H1 (cell line): ENCODE data around the gene CCSER2. TPM values are rescaled to one million over a fixed set of nuclear protein-coding genes. Genes with fewer than 3 reads are reported as not detected.

Experiments
- CTCF ChIA-PET: fragments of 300-600 bp; sonication (Branson Sonifier 250); formaldehyde crosslinking; loops from one replicate; lab custom pipeline; 2021; ENCODE audit not compliant: partially characterized antibody; lab: Charles Lee
- POLR2A ChIA-PET: fragments of 300-600 bp; sonication (Branson Sonifier 250); formaldehyde crosslinking; loops from one replicate; lab custom pipeline; 2021; ENCODE audit warnings: inconsistent platforms; ENCODE audit not compliant: partially characterized antibody; lab: Charles Lee
- DNase-seq, 2 experiments: peaks; one replicate each; pipeline versions ENCODE4 v3.0.0 to v3.0.0-alpha.2; 2010 to 2022; ENCODE audit warnings: low spot score in 2 of 2, low read depth in 1 of 2, mixed read lengths in 1 of 2
- FAIRE-seq: peaks from 2 replicates; lab custom pipeline; 2011; peaks lifted over from hg19 to GRCh38; lab: Jason Lieb, UNC
- H2AFZ ChIP-seq: 2 replicates; pipeline ENCODE4 v1.8.1; 2012; ENCODE audit warnings: low read length, inconsistent platforms
- H2AK5ac ChIP-seq: 2 replicates; pipeline ENCODE4 v1.6.1; 2013; ENCODE audit warnings: low read depth, low read length
- H2BK120ac ChIP-seq: replicated peaks from 2 replicates; pipeline ENCODE3; 2013; ENCODE audit warnings: low read depth, low read length, inconsistent platforms
- H2BK12ac ChIP-seq: 2 replicates; pipeline ENCODE4 v1.6.1; 2013; ENCODE audit warnings: low read depth, low read length
- H2BK15ac ChIP-seq: 2 replicates; pipeline ENCODE4 v1.6.1; 2013; ENCODE audit warnings: low read length
- H2BK20ac ChIP-seq: 2 replicates; pipeline ENCODE4 v1.6.1; 2013; ENCODE audit warnings: low read length
- H2BK5ac ChIP-seq: 2 replicates; pipeline ENCODE4 v1.6.1; 2013; ENCODE audit warnings: low read depth, low read length
- H3K14ac ChIP-seq: 2 replicates; pipeline ENCODE4 v1.6.1; 2013; ENCODE audit warnings: inconsistent platforms; ENCODE audit not compliant: insufficient read length
- H3K18ac ChIP-seq: 2 replicates; pipeline ENCODE4 v1.6.1; 2013; ENCODE audit warnings: low read length; ENCODE audit errors: extremely low read depth
- H3K23ac ChIP-seq: 2 replicates; pipeline ENCODE4 v1.6.1; 2013; ENCODE audit warnings: inconsistent platforms; ENCODE audit not compliant: insufficient read length
- H3K23me2 ChIP-seq: 2 replicates; pipeline ENCODE4 v1.6.1; 2013; ENCODE audit warnings: low read depth, low read length
- H3K27ac ChIP-seq: 2 replicates; pipeline ENCODE4 v1.6.1; 2011; ENCODE audit warnings: low read depth, low read length, inconsistent platforms
- H3K27me3 ChIP-seq, 4 experiments: replicated peaks in 1 of 4; 1 replicate in 1 of 4; 2 replicates in 3 of 4; pipeline versions ENCODE4 v1.6.1 to v1.8.1; 2011 to 2013; ENCODE audit warnings: low read length in 3 of 4, mild to moderate bottlenecking in 3 of 4, inconsistent platforms in 2 of 4, mixed read lengths in 2 of 4, moderate library complexity in 1 of 4; ENCODE audit not compliant: control insufficient read depth in 3 of 4, insufficient read depth in 3 of 4; ENCODE audit errors: extremely low read depth in 1 of 4
- H3K36me3 ChIP-seq, 4 experiments: 2 replicates each; pipeline versions ENCODE4 v1.6.1 to v1.8.1; 2011 to 2013; ENCODE audit warnings: mild to moderate bottlenecking in 4 of 4, low read length in 3 of 4, moderate library complexity in 2 of 4, control low read depth in 1 of 4, inconsistent platforms in 1 of 4; ENCODE audit not compliant: insufficient read depth in 4 of 4, control insufficient read depth in 2 of 4
- H3K4ac ChIP-seq: replicated peaks from 2 replicates; pipeline ENCODE3; 2013; ENCODE audit warnings: low read length, low read depth, mixed read lengths, inconsistent platforms; ENCODE audit not compliant: insufficient read length
- H3K4me1 ChIP-seq, 4 experiments: replicated peaks in 1 of 4; 1 replicate in 1 of 4; 2 replicates in 3 of 4; pipeline versions ENCODE4 v1.6.1 to v1.8.1; 2011 to 2013; ENCODE audit warnings: low read length in 3 of 4, inconsistent platforms in 2 of 4, mixed read lengths in 1 of 4; ENCODE audit not compliant: insufficient read depth in 4 of 4, control insufficient read depth in 3 of 4
- H3K4me2 ChIP-seq, 2 experiments: 2 replicates each; pipeline versions ENCODE4 v1.6.1 to v1.8.1; 2011 to 2013; ENCODE audit warnings: low read depth in 2 of 2, low read length in 2 of 2, control low read depth in 1 of 2, inconsistent platforms in 1 of 2, mild to moderate bottlenecking in 1 of 2; ENCODE audit not compliant: insufficient read depth in 1 of 2
- H3K4me3 ChIP-seq, 4 experiments: fragments of 200-600, 300-600 bp in 1 of 4; sonication (generic), shearing (Covaris generic), sonication (Bioruptor Twin) in 1 of 4; 2 replicates each; pipeline versions ENCODE4 v1.5.1 to v1.8.1; 2011 to 2016; ENCODE audit warnings: low read length in 4 of 4, low read depth in 3 of 4, control low read depth in 2 of 4, inconsistent platforms in 2 of 4, mild to moderate bottlenecking in 2 of 4, mixed read lengths in 1 of 4, moderate library complexity in 1 of 4; ENCODE audit not compliant: insufficient read depth in 2 of 4; ENCODE audit errors: extremely low read depth in 1 of 4
- H3K56ac ChIP-seq: replicated peaks from 2 replicates; pipeline ENCODE3; 2013; ENCODE audit warnings: low read depth, mild to moderate bottlenecking, mixed read lengths, low read length, inconsistent platforms; ENCODE audit not compliant: insufficient read length
- H3K79me1 ChIP-seq: 2 replicates; pipeline ENCODE4 v1.6.1; 2013; ENCODE audit warnings: low read depth, low read length, control low read depth
- H3K79me2 ChIP-seq, 2 experiments: 2 replicates each; pipeline versions ENCODE4 v1.6.1 to v1.8.1; 2012 to 2013; ENCODE audit warnings: low read length in 2 of 2, mild to moderate bottlenecking in 2 of 2, inconsistent platforms in 1 of 2; ENCODE audit not compliant: insufficient read depth in 2 of 2, control insufficient read depth in 1 of 2
- H3K9ac ChIP-seq, 4 experiments: replicated peaks in 1 of 4; 1 replicate in 1 of 4; 2 replicates in 3 of 4; pipeline versions ENCODE4 v1.6.1 to v1.8.1; 2011 to 2013; ENCODE audit warnings: low read depth in 3 of 4, low read length in 3 of 4, control low read depth in 2 of 4, mild to moderate bottlenecking in 2 of 4, moderate library complexity in 2 of 4, inconsistent platforms in 1 of 4; ENCODE audit errors: extremely low read depth in 1 of 4
- H3K9me3 ChIP-seq, 2 experiments: 2 replicates each; pipeline versions ENCODE4 v1.6.1 to v1.8.1; 2012 to 2013; ENCODE audit warnings: mild to moderate bottlenecking in 2 of 2, moderate library complexity in 2 of 2, control low read depth in 1 of 2, inconsistent platforms in 1 of 2, low read depth in 1 of 2, low read length in 1 of 2, mixed read lengths in 1 of 2; ENCODE audit not compliant: insufficient read depth in 2 of 2
- H4K20me1 ChIP-seq, 2 experiments: replicated peaks in 1 of 2; 2 replicates each; pipeline versions ENCODE3 to v1.8.1; 2011 to 2013; ENCODE audit warnings: inconsistent platforms in 2 of 2, low read length in 2 of 2, mild to moderate bottlenecking in 1 of 2; ENCODE audit not compliant: insufficient read depth in 2 of 2, control insufficient read depth in 1 of 2
- H4K5ac ChIP-seq: 2 replicates; pipeline ENCODE4 v1.6.1; 2013; ENCODE audit warnings: low read length, low read depth, mixed read lengths, inconsistent platforms; ENCODE audit not compliant: insufficient read length
- H4K8ac ChIP-seq: 2 replicates; pipeline ENCODE4 v1.8.0; 2013; ENCODE audit warnings: mild to moderate bottlenecking, moderate library complexity, low read length, inconsistent platforms; ENCODE audit not compliant: insufficient read depth; ENCODE audit errors: extremely low read depth
- H4K91ac ChIP-seq: replicated peaks from 2 replicates; pipeline ENCODE3; 2013; ENCODE audit warnings: low read length, mixed read lengths, inconsistent platforms; ENCODE audit not compliant: insufficient read length
- WGBS, 2 experiments: shearing (Covaris generic) in 1 of 2; methylation state at CpG; one replicate each; pipeline versions ENCODE4 v1.1.6 to v1.1.7; 2013 to 2015; ENCODE audit warnings: low lambda C conversion rate in 2 of 2, mixed read lengths in 2 of 2, inconsistent platforms in 1 of 2, low coverage in 1 of 2, missing lambda C conversion rate in 1 of 2; ENCODE audit not compliant: insufficient replicate concordance in 2 of 2, insufficient coverage in 1 of 2, insufficient read length in 1 of 2; ENCODE audit errors: extremely low coverage in 1 of 2, missing lambda C conversion rate in 1 of 2; 5-methylcytosine and 5-hydroxymethylcytosine counted together
- polyA plus RNA-seq, 7 experiments: library from polyadenylated mRNA; depleted of rRNA in 3 of 7; stranded (reverse) in 5 of 7; unstranded in 2 of 7; fragments of >200 nt in 5 of 7; fragments of 200-250 nt in 2 of 7; gene quantifications; 1 replicate in 5 of 7; 2 replicates in 1 of 7; 4 replicates in 1 of 7; pipeline versions ENCODE4 v1.2.1 to v1.2.3, GENCODE V29; 2011 to 2013; ENCODE audit warnings: missing spikeins in 2 of 7, mixed read lengths in 2 of 7
- total RNA-seq: library from RNA; stranded (reverse); fragmentation: NEBNext Ultra II Directional; extraction: Animal tissue kit (Norgen Biotek cat#: 25700); gene quantifications from 2 replicates; pipeline ENCODE4 v1.2.1, GENCODE V29; 2021

CCSER2 gene
- total and polyA plus RNA-seq, 2 of the 8 experiments (the other 6 are each of a cell fraction or from before 2014, with no cell fraction given), result 6.9 to 30.5 TPM

GRCh38 chr10:84390364-84390763 lies 62.0 kb downstream of the CCSER2 start:
- no peak overlapping the region for H3K23ac ChIP-seq
- no peak overlapping the region for H2BK120ac ChIP-seq
- no peak overlapping the region for H3K27ac ChIP-seq
- H3K9me3 ChIP-seq, result peaks cover 6 to 13% of the 10 kb centered on the region in 2 experiments; a peak in 2 of 4 replicates
- H4K20me1 ChIP-seq, result no peaks in the 10 kb centered on the region
- no peak overlapping the region for H3K4me3 ChIP-seq
- ChIA-PET CTCF (no interaction called here), POLR2A (no interaction called here)
- peaks cover 3% of the 10 kb centered on the region; the same call in 1 of the 2 replicates for H3K23me2 ChIP-seq
- no peak overlapping the region for H2BK20ac ChIP-seq
- no peak overlapping the region for H3K14ac ChIP-seq
- H3K27me3 ChIP-seq, result no peaks in the 10 kb centered on the region
- H3K4me1 ChIP-seq, result peaks cover 0 to 7% (median 0%) of the 10 kb centered on the region in 4 experiments; a peak in 2 of 7 replicates
- WGBS, 2 experiments, result 81% methylated on average over 4 of the region's 4 CpGs; no CpG with 5 or more reads in 1 of the 2 experiments
- H2BK12ac ChIP-seq, result no peak overlapping the region
- H3K56ac ChIP-seq, result no peak overlapping the region
- H2BK5ac ChIP-seq, result no peak overlapping the region
- H3K4ac ChIP-seq, result no peak overlapping the region
- H3K9ac ChIP-seq, result no peak overlapping the region
- FAIRE-seq, result no peak
- H2BK15ac ChIP-seq, result no peak overlapping the region
- DNase-seq, result no peak
- no peak overlapping the region for H4K5ac ChIP-seq
- H3K36me3 ChIP-seq, result peaks cover 0 to 4% (median 0%) of the 10 kb centered on the region in 4 experiments; a peak in 2 of 8 replicates
- H3K79me2 ChIP-seq, result no peaks in the 10 kb centered on the region
- H3K79me1 ChIP-seq, result 0 out of 2 replicates have a peak, but pooled peaks cover 3% of the 10 kb centered on the region
- H2AK5ac ChIP-seq, result no peak overlapping the region
- H3K18ac ChIP-seq, result no peak overlapping the region
- no peak overlapping the region for H3K4me2 ChIP-seq
- no peak overlapping the region for H2AFZ ChIP-seq
- no peak overlapping the region for H4K8ac ChIP-seq
- no peak overlapping the region for H4K91ac ChIP-seq
